Neural cell (in vitro differentiated cells): ENCODE results near the gene PDE8A. TPM values are rescaled to one million over a fixed set of nuclear protein-coding genes. Genes with fewer than 3 reads are reported as not detected.

Source experiments
- H2AFZ ChIP-seq: fragments of 200-600, 300-800 bp; sonication (generic), shearing (Covaris generic); 2 replicates; pipeline ENCODE4 v1.6.0; 2014; ENCODE audit warnings: low read depth, mild to moderate bottlenecking, antibody characterized with exemption, low read length, moderate library complexity
- H3F3A ChIP-seq: fragments of 200-600 bp; shearing (Covaris generic); 2 replicates; pipeline ENCODE4 v1.6.1; 2016; ENCODE audit warnings: mild to moderate bottlenecking, moderate library complexity, mixed read lengths, antibody characterized with exemption, low read length; ENCODE audit not compliant: insufficient read depth, poor library complexity, severe bottlenecking
- H3K27ac ChIP-seq: fragments of 200-600, 300-800 bp; sonication (generic), shearing (Covaris generic); 2 replicates; pipeline ENCODE4 v1.5.1; 2014; ENCODE audit warnings: mild to moderate bottlenecking, low read length, moderate library complexity
- H3K27me3 ChIP-seq: fragments of 300-800, 200-600 bp; sonication (generic), shearing (Covaris generic); 2 replicates; pipeline ENCODE4 v1.6.0; 2014; ENCODE audit warnings: mild to moderate bottlenecking, low read depth, low read length, moderate library complexity; ENCODE audit not compliant: insufficient read depth
- H3K36me3 ChIP-seq: fragments of 300-800, 200-600 bp; sonication (generic), shearing (Covaris generic); 2 replicates; pipeline ENCODE4 v1.5.1; 2014; ENCODE audit warnings: mild to moderate bottlenecking, antibody characterized with exemption, low read length, moderate library complexity; ENCODE audit not compliant: insufficient read depth
- H3K4me2 ChIP-seq: fragments of 300-800, 200-600 bp; sonication (generic), shearing (Covaris generic); 2 replicates; pipeline ENCODE4 v1.6.0; 2014; ENCODE audit warnings: mild to moderate bottlenecking, low read length
- H3K4me3 ChIP-seq: fragments of 300-800, 200-600 bp; sonication (generic), shearing (Covaris generic); 2 replicates; pipeline ENCODE4 v1.5.1; 2014; ENCODE audit warnings: mild to moderate bottlenecking, low read length, moderate library complexity
- H3K79me2 ChIP-seq: fragments of 200-600 bp; shearing (Covaris generic); replicated peaks from 2 replicates; pipeline ENCODE4 v1.6.0; 2014; ENCODE audit warnings: mild to moderate bottlenecking, low read length, moderate library complexity; ENCODE audit not compliant: insufficient read depth
- H3K9ac ChIP-seq: fragments of 300-800, 200-600 bp; sonication (generic), shearing (Covaris generic); 2 replicates; pipeline ENCODE4 v1.6.1; 2016; ENCODE audit warnings: mild to moderate bottlenecking, low read length, mixed read lengths
- H3K9me2 ChIP-seq: fragments of 200-600 bp; shearing (Covaris generic); 2 replicates; pipeline ENCODE4 v1.6.1; 2016; ENCODE audit warnings: mild to moderate bottlenecking, low read length, mixed read lengths; ENCODE audit not compliant: insufficient read depth
- H3K9me3 ChIP-seq: fragments of 200-600, 300-800 bp; sonication (generic), shearing (Covaris generic); 2 replicates; pipeline ENCODE4 v1.6.1; 2016; ENCODE audit warnings: mild to moderate bottlenecking, mixed run types, low read length, moderate library complexity, mixed read lengths
- H4K20me1 ChIP-seq: fragments of 200-600 bp; shearing (Covaris generic); 2 replicates; pipeline ENCODE4 v1.6.1; 2016; ENCODE audit warnings: mild to moderate bottlenecking, mixed run types; ENCODE audit not compliant: insufficient read depth
- EP300 ChIP-seq: fragments of 450-650 bp; conservative IDR thresholded peaks from 2 replicates; pipeline ENCODE4 v1.6.1; 2014; ENCODE audit warnings: antibody characterized with exemption, mild to moderate bottlenecking, moderate library complexity; ENCODE audit not compliant: poor library complexity, severe bottlenecking
- EZH2 ChIP-seq: fragments of 200-600, 300-800 bp; shearing (Covaris generic), sonication (generic); IDR thresholded peaks from 2 replicates; pipeline ENCODE4 v1.6.1; 2014; ENCODE audit warnings: antibody characterized with exemption, low read length, borderline replicate concordance, mild to moderate bottlenecking; ENCODE audit not compliant: insufficient read depth, poor library complexity, severe bottlenecking
- MXI1 ChIP-seq: fragments of 450-650 bp; conservative IDR thresholded peaks from 2 replicates; pipeline ENCODE4 v1.6.1; 2014; ENCODE audit warnings: antibody characterized with exemption, mild to moderate bottlenecking; ENCODE audit not compliant: poor library complexity, severe bottlenecking
- POLR2AphosphoS5 ChIP-seq: IDR thresholded peaks from 2 replicates; pipeline ENCODE4 v1.6.1; 2012
- SMC3 ChIP-seq: fragments of 450-650 bp; conservative IDR thresholded peaks from 2 replicates; pipeline ENCODE4 v1.6.1; 2014; ENCODE audit warnings: antibody characterized with exemption, mild to moderate bottlenecking, moderate library complexity; ENCODE audit not compliant: poor library complexity
- TAF1 ChIP-seq: IDR thresholded peaks from 2 replicates; pipeline ENCODE4 v1.6.1; 2012; ENCODE audit warnings: low read depth
- polyA plus RNA-seq: library from polyadenylated mRNA; depleted of rRNA; stranded (reverse); fragments of >200 nt; gene quantifications from 2 replicates; pipeline ENCODE4 v1.2.3, GENCODE V29; 2014
- TF ChIP-seq, protein P1 (sequence below): fragments of 450-650 bp; IDR thresholded peaks from 2 replicates; pipeline ENCODE4 v1.5.1; 2014; ENCODE audit warnings: antibody characterized with exemption, mild to moderate bottlenecking, moderate library complexity; ENCODE audit not compliant: poor library complexity, severe bottlenecking

Gene PDE8A
- polyA plus RNA-seq, 1 donor from 2014 or later: 13.2 TPM

DNA sequence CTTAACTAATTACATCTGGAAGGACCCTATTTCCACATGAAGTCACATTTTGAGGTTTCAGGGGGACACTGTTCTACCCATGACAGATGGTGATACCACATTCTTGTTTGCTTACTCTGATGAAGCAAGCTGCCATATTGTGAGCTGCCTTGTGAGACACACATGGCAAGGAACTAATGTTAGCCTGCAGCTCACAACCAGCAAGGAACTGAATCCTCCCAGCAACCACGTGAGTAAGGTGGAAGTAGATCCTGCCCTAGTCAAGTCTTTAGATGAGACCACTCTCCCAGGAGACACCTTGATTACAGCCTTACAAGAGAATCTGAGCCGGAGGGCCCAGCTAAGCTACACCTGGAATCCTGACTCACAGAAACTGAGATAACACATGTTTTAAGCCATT, 160.1 kb downstream of the PDE8A start:
- Histone ChIP-seq H4K20me1 (no peaks in the 10 kb centered on the region), H3K27me3 (no peaks in the 10 kb centered on the region), H3K9me2 (no peaks in the 10 kb centered on the region), H3K27ac (no peak overlapping the region), H3F3A (no peaks in the 10 kb centered on the region), H3K79me2 (no peaks in the 10 kb centered on the region), H3K9me3 (no peaks in the 10 kb centered on the region), H2AFZ (no peak overlapping the region), H3K36me3 (no peaks in the 10 kb centered on the region), H3K4me2 (no peak overlapping the region), H3K9ac (no peak overlapping the region), H3K4me3 (no peak overlapping the region)
- TF ChIP-seq TAF1: no peak

DNA sequence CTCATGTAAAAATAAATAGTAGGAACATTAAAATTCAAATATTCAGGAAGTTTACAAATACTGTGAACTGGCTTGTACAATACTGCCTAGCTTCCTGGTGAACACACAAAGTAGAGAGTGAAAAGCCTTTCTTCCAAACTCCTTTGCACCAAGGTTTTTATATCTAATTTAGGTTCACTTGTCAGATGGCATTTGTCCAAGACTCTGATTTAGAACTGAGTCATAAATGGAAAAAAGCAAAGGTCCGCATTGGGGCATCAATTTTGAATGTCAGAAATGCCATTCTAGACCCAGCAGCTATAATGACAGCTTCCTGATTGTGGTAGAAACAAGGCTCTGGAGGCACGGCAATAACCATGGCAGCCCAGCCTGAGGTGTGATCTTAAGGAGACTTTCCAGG, 160.7 kb downstream of the PDE8A start:
- Histone ChIP-seq H3K9me2 (no peaks in the 10 kb centered on the region), H3K27ac (no peak overlapping the region), H3F3A (no peaks in the 10 kb centered on the region), H3K79me2 (no peaks in the 10 kb centered on the region), H3K27me3 (no peaks in the 10 kb centered on the region), H4K20me1 (no peaks in the 10 kb centered on the region), H2AFZ (no peak overlapping the region), H3K4me2 (no peak overlapping the region), H3K9ac (no peak overlapping the region), H3K36me3 (no peaks in the 10 kb centered on the region), H3K4me3 (no peak overlapping the region), H3K9me3 (no peaks in the 10 kb centered on the region)
- TF ChIP-seq MXI1 (no peak), POLR2AphosphoS5 (no peak), EZH2 (no peak), TAF1 (no peak), EP300 (no peak)

DNA sequence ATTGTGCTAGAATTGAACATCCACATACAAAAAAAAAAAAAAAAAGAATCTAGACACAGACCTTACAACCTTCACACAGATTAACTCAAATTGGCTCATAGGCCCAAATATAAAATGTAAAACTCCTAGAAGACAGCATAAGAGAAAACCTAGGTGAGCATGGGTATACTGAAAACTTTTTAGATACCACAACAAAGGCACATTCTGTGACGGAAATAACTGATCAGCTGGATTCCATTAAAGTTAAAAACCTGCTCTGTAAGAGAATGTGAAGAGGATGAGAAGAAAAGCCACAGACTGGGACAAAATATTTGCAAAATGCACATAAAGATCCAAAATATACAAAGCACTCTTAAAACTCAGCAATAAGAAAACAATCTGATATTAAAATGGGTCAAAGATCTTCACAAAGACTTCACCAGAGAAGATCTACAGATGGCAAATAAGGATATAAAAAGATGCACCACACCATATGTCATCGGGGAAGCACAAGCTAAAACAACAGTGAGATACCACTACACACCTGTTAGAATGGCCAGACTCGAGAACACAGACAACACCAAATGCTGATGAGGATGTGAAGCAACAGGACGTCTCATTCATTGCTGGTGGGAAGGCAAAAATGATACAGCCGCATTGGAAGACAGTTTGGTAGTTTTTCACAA, 167.9 kb downstream of the PDE8A start:
- H3K9me3 ChIP-seq: no peaks in the 10 kb centered on the region
- H3K9me2 ChIP-seq: no peaks in the 10 kb centered on the region
- no peak overlapping the region for H3K4me3 ChIP-seq
- TF ChIP-seq, protein P1, sequence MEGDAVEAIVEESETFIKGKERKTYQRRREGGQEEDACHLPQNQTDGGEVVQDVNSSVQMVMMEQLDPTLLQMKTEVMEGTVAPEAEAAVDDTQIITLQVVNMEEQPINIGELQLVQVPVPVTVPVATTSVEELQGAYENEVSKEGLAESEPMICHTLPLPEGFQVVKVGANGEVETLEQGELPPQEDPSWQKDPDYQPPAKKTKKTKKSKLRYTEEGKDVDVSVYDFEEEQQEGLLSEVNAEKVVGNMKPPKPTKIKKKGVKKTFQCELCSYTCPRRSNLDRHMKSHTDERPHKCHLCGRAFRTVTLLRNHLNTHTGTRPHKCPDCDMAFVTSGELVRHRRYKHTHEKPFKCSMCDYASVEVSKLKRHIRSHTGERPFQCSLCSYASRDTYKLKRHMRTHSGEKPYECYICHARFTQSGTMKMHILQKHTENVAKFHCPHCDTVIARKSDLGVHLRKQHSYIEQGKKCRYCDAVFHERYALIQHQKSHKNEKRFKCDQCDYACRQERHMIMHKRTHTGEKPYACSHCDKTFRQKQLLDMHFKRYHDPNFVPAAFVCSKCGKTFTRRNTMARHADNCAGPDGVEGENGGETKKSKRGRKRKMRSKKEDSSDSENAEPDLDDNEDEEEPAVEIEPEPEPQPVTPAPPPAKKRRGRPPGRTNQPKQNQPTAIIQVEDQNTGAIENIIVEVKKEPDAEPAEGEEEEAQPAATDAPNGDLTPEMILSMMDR: no peak
- TF ChIP-seq POLR2AphosphoS5: no peak
- no peak for TF ChIP-seq MXI1
- no peak for TF ChIP-seq TAF1
- TF ChIP-seq EP300: no peak
- TF ChIP-seq SMC3: no peak
- TF ChIP-seq EZH2: no peak
- no peak overlapping the region for H3K4me2 ChIP-seq
- H3K79me2 ChIP-seq: no peaks in the 10 kb centered on the region
- H4K20me1 ChIP-seq: no peaks in the 10 kb centered on the region
- H3K27me3 ChIP-seq: no peaks in the 10 kb centered on the region
- no peak overlapping the region for H2AFZ ChIP-seq
- H3F3A ChIP-seq: no peaks in the 10 kb centered on the region
- H3K27ac ChIP-seq: no peak overlapping the region
- no peaks in the 10 kb centered on the region for H3K36me3 ChIP-seq
- no peak overlapping the region for H3K9ac ChIP-seq

DNA sequence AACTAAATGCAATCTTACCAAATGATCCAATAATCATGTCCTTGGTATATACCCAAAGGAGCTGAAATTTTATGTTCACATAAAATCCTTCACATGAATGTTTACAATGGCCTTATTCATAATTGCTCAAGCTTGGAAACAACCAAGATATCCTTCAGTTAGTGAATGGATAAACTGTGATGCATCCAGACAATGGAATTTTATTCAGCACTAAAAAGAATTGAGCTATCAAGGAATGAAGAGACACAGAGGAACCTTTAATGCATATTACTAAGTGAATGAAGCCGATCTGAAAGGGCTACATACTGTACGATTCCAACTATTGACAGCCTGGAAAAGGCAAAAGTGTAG, 168.4 kb downstream of the PDE8A start:
- no peaks in the 10 kb centered on the region for H4K20me1 ChIP-seq
- no peaks in the 10 kb centered on the region for H3F3A ChIP-seq
- no peak overlapping the region for H3K27ac ChIP-seq
- H3K4me2 ChIP-seq: no peak overlapping the region
- H3K9ac ChIP-seq: no peak overlapping the region
- H3K27me3 ChIP-seq: no peaks in the 10 kb centered on the region
- H3K9me3 ChIP-seq: no peaks in the 10 kb centered on the region
- TF ChIP-seq MXI1: no peak
- no peak overlapping the region for H2AFZ ChIP-seq
- no peaks in the 10 kb centered on the region for H3K36me3 ChIP-seq
- no peak overlapping the region for H3K4me3 ChIP-seq
- H3K79me2 ChIP-seq: no peaks in the 10 kb centered on the region
- H3K9me2 ChIP-seq: no peaks in the 10 kb centered on the region
